CD4-positive, alpha-beta memory T cell (primary cell): ENCODE data around the gene COL26A1. TPM values are rescaled to one million over a fixed set of nuclear protein-coding genes. Genes with fewer than 3 reads are reported as not detected.
A peak's percentile ranks its signal among the peaks of the same experiment; 100 is the strongest.
"Not testable (repeated sequence)": the region's sequence is repeated elsewhere in the genome, so short reads cannot be mapped to it uniquely, and the experiment has no call there.

Experiments
- CTCF ChIA-PET: fragments of 350-600 bp; sonication (Branson Sonifier 250); formaldehyde crosslinking; loops from one replicate; lab custom pipeline; 2021; ENCODE audit warnings: inconsistent platforms; ENCODE audit not compliant: partially characterized antibody; lab: Charles Lee
- POLR2A ChIA-PET: fragments of 350-600 bp; sonication (Branson Sonifier 250); formaldehyde crosslinking; loops from one replicate; lab custom pipeline; 2021; ENCODE audit not compliant: partially characterized antibody; lab: Charles Lee
- DNase-seq, 5 donors: peaks; one replicate each; pipeline versions ENCODE4 v3.0.0 to v3.0.0-alpha.2; 2020 to 2022; ENCODE audit warnings: mixed read lengths in 1 of 5
- H3K27ac ChIP-seq: one replicate; pipeline ENCODE4 v1.7.0; 2013; ENCODE audit warnings: low read depth, low read length
- H3K27me3 ChIP-seq: 2 replicates; pipeline ENCODE4 v1.7.0; 2013; ENCODE audit warnings: mild to moderate bottlenecking, low read length, moderate library complexity; ENCODE audit not compliant: insufficient read depth
- H3K36me3 ChIP-seq: 2 replicates; pipeline ENCODE4 v1.7.0; 2013; ENCODE audit warnings: mild to moderate bottlenecking, low read length, moderate library complexity; ENCODE audit not compliant: insufficient read depth
- H3K4me1 ChIP-seq: 2 replicates; pipeline ENCODE4 v1.7.0; 2013; ENCODE audit warnings: mild to moderate bottlenecking, low read length, moderate library complexity; ENCODE audit not compliant: insufficient read depth
- H3K4me3 ChIP-seq, 2 donors: one replicate each; pipeline ENCODE4 v1.7.0; 2013; ENCODE audit warnings: low read length in 2 of 2, mild to moderate bottlenecking in 1 of 2
- H3K9me3 ChIP-seq, 2 donors: one replicate each; pipeline ENCODE4 v1.7.0; 2013; ENCODE audit warnings: low read length in 2 of 2, control low read depth in 1 of 2; ENCODE audit not compliant: control insufficient read depth in 1 of 2
- H3K27ac Mint-ChIP-seq, 7 donors: one replicate each; pipeline ENCODE4 v1.8.0; 2020 to 2021; ENCODE audit warnings: mixed read lengths in 7 of 7, mild to moderate bottlenecking in 6 of 7, inconsistent platforms in 3 of 7, moderate library complexity in 3 of 7
- H3K27me3 Mint-ChIP-seq, 2 donors: one replicate each; pipeline ENCODE4 v1.8.0; 2020 to 2021; ENCODE audit warnings: mixed read lengths in 2 of 2
- H3K36me3 Mint-ChIP-seq, 2 donors: one replicate each; pipeline ENCODE4 v1.8.0; 2020 to 2021; ENCODE audit warnings: mixed read lengths in 2 of 2, inconsistent platforms in 1 of 2, mild to moderate bottlenecking in 1 of 2
- H3K4me1 Mint-ChIP-seq, 4 donors: one replicate each; pipeline ENCODE4 v1.8.0; 2020 to 2021; ENCODE audit warnings: mixed read lengths in 4 of 4, mild to moderate bottlenecking in 1 of 4
- H3K4me3 Mint-ChIP-seq, 8 donors: one replicate each; pipeline ENCODE4 v1.8.0; 2020 to 2021; ENCODE audit warnings: mixed read lengths in 8 of 8, mild to moderate bottlenecking in 7 of 8, moderate library complexity in 6 of 8, inconsistent platforms in 3 of 8
- H3K9me3 Mint-ChIP-seq, 8 donors: one replicate each; pipeline ENCODE4 v1.8.0; 2020 to 2021; ENCODE audit warnings: mixed read lengths in 8 of 8, mild to moderate bottlenecking in 5 of 8, inconsistent platforms in 3 of 8, moderate library complexity in 1 of 8
- intact Hi-C: fragments of 100-400 bp; cut with micrococcal nuclease; formaldehyde crosslinking; loops from one replicate; pipeline ENCODE4 v1.15.1; 2023
- polyA plus RNA-seq, 2 donors: library from polyadenylated mRNA; unstranded; fragments of 300-500 nt; fragmentation: Illumina TruSeq; gene quantifications; one replicate each; pipeline ENCODE4 v1.2.3, GENCODE V29; 2021
- total RNA-seq, 2 experiments: library from RNA; stranded (reverse); gene quantifications; one replicate each; pipeline ENCODE4 v1.2.3, GENCODE V29; 2021

Gene COL26A1
- total and polyA plus RNA-seq, 4 experiments from 2014 or later: not detected

- no peaks in the 10 kb centered on the region for H3K9me3 Mint-ChIP-seq
- POLR2A ChIA-PET: no interaction called here
- H3K9me3 ChIP-seq: no peaks in the 10 kb centered on the region
- peaks cover 9% of the 10 kb centered on the region for H3K4me1 ChIP-seq
- intact Hi-C loops: no loop called here
- no peaks in the 10 kb centered on the region for H3K27me3 Mint-ChIP-seq
- no peak for DNase-seq
- H3K36me3 ChIP-seq: no peaks in the 10 kb centered on the region
- H3K27me3 ChIP-seq: no peaks in the 10 kb centered on the region
- H3K36me3 Mint-ChIP-seq: no peaks in the 10 kb centered on the region
- CTCF ChIA-PET: no interaction called here
- no peak overlapping the region for H3K4me3 Mint-ChIP-seq
- no peak overlapping the region for H3K4me3 ChIP-seq
- peaks cover 0 to 15% (median 7%) of the 10 kb centered on the region in 4 donors for H3K4me1 Mint-ChIP-seq
- no peak overlapping the region for H3K27ac Mint-ChIP-seq
- no peak overlapping the region for H3K27ac ChIP-seq
Measured at GRCh38 chr7:101466871-101467270, 104.2 kb downstream of the COL26A1 start.

- ChIA-PET CTCF (no interaction called here), POLR2A (no interaction called here)
- no peaks in the 10 kb centered on the region for H3K27me3 ChIP-seq
- intact Hi-C loops: no loop called here
- H3K4me1 Mint-ChIP-seq: peaks cover 0 to 15% (median 7%) of the 10 kb centered on the region in 4 donors
- no peaks in the 10 kb centered on the region for H3K9me3 ChIP-seq
- H3K36me3 ChIP-seq: no peaks in the 10 kb centered on the region
- H3K4me3 ChIP-seq: no peak overlapping the region
- H3K9me3 Mint-ChIP-seq: no peaks in the 10 kb centered on the region
- H3K4me1 ChIP-seq: peaks cover 9% of the 10 kb centered on the region
- H3K27me3 Mint-ChIP-seq: peaks cover 0 to 1% of the 10 kb centered on the region in 2 donors
- H3K4me3 Mint-ChIP-seq: no peak overlapping the region
- H3K27ac ChIP-seq: no peak overlapping the region
- DNase-seq: no peak
- no peak overlapping the region for H3K27ac Mint-ChIP-seq
- H3K36me3 Mint-ChIP-seq: no peaks in the 10 kb centered on the region
Measured at GRCh38 chr7:101468546-101469275, 106.0 kb downstream of the COL26A1 start.

- DNase-seq: no peak
- no peak overlapping the region for H3K27ac Mint-ChIP-seq
- no peak overlapping the region for H3K4me3 Mint-ChIP-seq
- H3K27me3 Mint-ChIP-seq: peaks cover 0 to 1% of the 10 kb centered on the region in 2 donors
- Histone ChIP-seq H3K27ac (no peak overlapping the region), H3K27me3 (no peaks in the 10 kb centered on the region), H3K9me3 (no peaks in the 10 kb centered on the region), H3K36me3 (no peaks in the 10 kb centered on the region), H3K4me1 (peaks cover 1% of the 10 kb centered on the region), H3K4me3 (no peak overlapping the region)
- CTCF ChIA-PET: no interaction called here
- POLR2A ChIA-PET: no interaction called here
- intact Hi-C loops: no loop called here
- H3K36me3 Mint-ChIP-seq: no peaks in the 10 kb centered on the region
- H3K4me1 Mint-ChIP-seq: peaks cover 0 to 6% (median 2%) of the 10 kb centered on the region in 4 donors
- no peaks in the 10 kb centered on the region for H3K9me3 Mint-ChIP-seq
Measured at GRCh38 chr7:101470668-101471487, 108.2 kb downstream of the COL26A1 start.

- intact Hi-C loops: no loop called here
- no peaks in the 10 kb centered on the region for H3K4me1 ChIP-seq
- H3K9me3 ChIP-seq: no peaks in the 10 kb centered on the region
- Mint-ChIP-seq H3K36me3 (no peaks in the 10 kb centered on the region), H3K27me3 (peaks cover 5 to 7% of the 10 kb centered on the region in 2 donors), H3K27ac (no peak overlapping the region), H3K9me3 (peaks cover 2 to 5% (median 5%) of the 10 kb centered on the region in 8 donors), H3K4me3 (no peak overlapping the region), H3K4me1 (peaks cover 0 to 4% (median 0%) of the 10 kb centered on the region in 4 donors)
- no peak overlapping the region for H3K4me3 ChIP-seq
- H3K27ac ChIP-seq: no peak overlapping the region
- POLR2A ChIA-PET: no interaction called here
- no peaks in the 10 kb centered on the region for H3K27me3 ChIP-seq
- CTCF ChIA-PET: no interaction called here
- no peak for DNase-seq
- no peaks in the 10 kb centered on the region for H3K36me3 ChIP-seq
Measured at GRCh38 chr7:101474178-101474577, 111.5 kb downstream of the COL26A1 start.

GRCh38 chr7:101475691-101476090 is 113.0 kb downstream of the COL26A1 start:
- intact Hi-C loops, H3K4me1 ChIP-seq, H3K4me3 ChIP-seq, H3K36me3 Mint-ChIP-seq, H3K4me3 Mint-ChIP-seq, H3K27ac ChIP-seq, H3K9me3 ChIP-seq, CTCF ChIA-PET, POLR2A ChIA-PET, DNase-seq, H3K4me1 Mint-ChIP-seq, H3K27me3 ChIP-seq, H3K27me3 Mint-ChIP-seq, H3K36me3 ChIP-seq: not testable (repeated sequence)
- Mint-ChIP-seq H3K27ac (peak overlapping the region in 1 of 7 donors; percentile 23), H3K9me3 (peaks cover 4 to 21% (median 19%) of the 10 kb centered on the region in 8 donors)

GRCh38 chr7:101479217-101479616 is 116.5 kb downstream of the COL26A1 start:
- CTCF ChIA-PET: no interaction called here
- H3K27me3 ChIP-seq: no peaks in the 10 kb centered on the region
- Mint-ChIP-seq H3K9me3 (peaks cover 4 to 26% (median 22%) of the 10 kb centered on the region in 8 donors), H3K36me3 (peaks cover 0 to 2% of the 10 kb centered on the region in 2 donors), H3K27ac (no peak overlapping the region), H3K27me3 (peaks cover 6 to 12% of the 10 kb centered on the region in 2 donors), H3K4me1 (peaks cover 0 to 4% (median 0%) of the 10 kb centered on the region in 4 donors), H3K4me3 (no peak overlapping the region)
- H3K4me1 ChIP-seq: no peaks in the 10 kb centered on the region
- POLR2A ChIA-PET: no interaction called here
- H3K36me3 ChIP-seq: no peaks in the 10 kb centered on the region
- H3K9me3 ChIP-seq: no peaks in the 10 kb centered on the region
- no peak overlapping the region for H3K4me3 ChIP-seq
- intact Hi-C loops: no loop called here
- DNase-seq: no peak
- H3K27ac ChIP-seq: no peak overlapping the region

- H3K4me3 ChIP-seq, CTCF ChIA-PET, H3K27me3 Mint-ChIP-seq, H3K27me3 ChIP-seq, H3K4me3 Mint-ChIP-seq, DNase-seq, H3K9me3 ChIP-seq, H3K36me3 Mint-ChIP-seq, H3K9me3 Mint-ChIP-seq, H3K36me3 ChIP-seq, H3K4me1 Mint-ChIP-seq, intact Hi-C loops, H3K27ac ChIP-seq, POLR2A ChIA-PET, H3K27ac Mint-ChIP-seq, H3K4me1 ChIP-seq: not testable (repeated sequence)
Measured at GRCh38 chr7:101486056-101486432, 123.4 kb downstream of the COL26A1 start.
